Activated naive CD4-positive, alpha-beta T cell treated with anti-CD3 and anti-CD28 coated beads, Interleukin-2, amount 50 U/mL, for 24 hours (primary cell): ENCODE measurements around the gene PFKP.
A peak's percentile ranks its signal among the peaks of the same experiment; 100 is the strongest.

ENCODE experiments used
- H3K27ac Mint-ChIP-seq: one replicate; pipeline ENCODE4 v1.8.0; 2021; ENCODE audit warnings: mild to moderate bottlenecking, mixed read lengths
- H3K27me3 Mint-ChIP-seq: one replicate; pipeline ENCODE4 v1.8.0; 2021; ENCODE audit warnings: mixed read lengths
- H3K36me3 Mint-ChIP-seq: one replicate; pipeline ENCODE4 v1.8.0; 2021; ENCODE audit warnings: mixed read lengths
- H3K4me1 Mint-ChIP-seq: one replicate; pipeline ENCODE4 v1.8.0; 2021; ENCODE audit warnings: mixed read lengths
- H3K4me3 Mint-ChIP-seq: one replicate; pipeline ENCODE4 v1.8.0; 2021; ENCODE audit warnings: mild to moderate bottlenecking, mixed read lengths
- H3K9me3 Mint-ChIP-seq: one replicate; pipeline ENCODE4 v1.8.0; 2021; ENCODE audit warnings: mixed read lengths

The PFKP gene

GRCh38 chr10:3067118-3067858 lies at the start of gene PFKP:
Gene PFKP, plus strand, starts transcription at chr10:3067548. Its CDS starts 48 bp downstream, at chr10:3067596.
- Mint-ChIP-seq H3K27ac (peak within 1 kb of the TSS; percentile 82), H3K27me3 (no peaks in the 10 kb centered on the region), H3K4me1 (peaks cover 28% of the 10 kb centered on the region), H3K9me3 (peaks cover 6% of the 10 kb centered on the region), H3K36me3 (peaks cover 16% of the 10 kb centered on the region), H3K4me3 (peak within 1 kb of the TSS; percentile 91)

- no peaks in the 10 kb centered on the region for H3K4me1 Mint-ChIP-seq
- no peaks in the 10 kb centered on the region for H3K9me3 Mint-ChIP-seq
- H3K27ac Mint-ChIP-seq = no peak overlapping the region
- peaks cover 9% of the 10 kb centered on the region for H3K27me3 Mint-ChIP-seq
- no peak overlapping the region for H3K4me3 Mint-ChIP-seq
- H3K36me3 Mint-ChIP-seq = no peaks in the 10 kb centered on the region
These were observed 49.1 kb upstream of the PFKP start for GRCh38 chr10:3018247-3018646.

- Mint-ChIP-seq H3K36me3 (no peaks in the 10 kb centered on the region), H3K27ac (no peak overlapping the region), H3K27me3 (peaks cover 7% of the 10 kb centered on the region), H3K9me3 (no peaks in the 10 kb centered on the region), H3K4me1 (no peaks in the 10 kb centered on the region), H3K4me3 (no peak overlapping the region)
These were observed 47.0 kb upstream of the PFKP start for GRCh38 chr10:3020311-3020710.

- Mint-ChIP-seq H3K4me1 (no peaks in the 10 kb centered on the region), H3K27ac (no peak overlapping the region), H3K9me3 (no peaks in the 10 kb centered on the region), H3K36me3 (no peaks in the 10 kb centered on the region), H3K27me3 (peaks cover 7% of the 10 kb centered on the region), H3K4me3 (no peak overlapping the region)
These were observed 46.5 kb upstream of the PFKP start for GRCh38 chr10:3020881-3021280.

GRCh38 chr10:3022027-3022426 lies 45.3 kb upstream of the PFKP start:
- no peaks in the 10 kb centered on the region for H3K36me3 Mint-ChIP-seq
- no peaks in the 10 kb centered on the region for H3K4me1 Mint-ChIP-seq
- no peaks in the 10 kb centered on the region for H3K9me3 Mint-ChIP-seq
- peaks cover 7% of the 10 kb centered on the region for H3K27me3 Mint-ChIP-seq
- no peak overlapping the region for H3K27ac Mint-ChIP-seq
- no peak overlapping the region for H3K4me3 Mint-ChIP-seq

- H3K36me3 Mint-ChIP-seq = no peaks in the 10 kb centered on the region
- no peaks in the 10 kb centered on the region for H3K9me3 Mint-ChIP-seq
- H3K27ac Mint-ChIP-seq = no peak overlapping the region
- H3K4me3 Mint-ChIP-seq = no peak overlapping the region
- no peaks in the 10 kb centered on the region for H3K4me1 Mint-ChIP-seq
- H3K27me3 Mint-ChIP-seq = peaks cover 9% of the 10 kb centered on the region
These were observed 43.5 kb upstream of the PFKP start for GRCh38 chr10:3023892-3024291.

GRCh38 chr10:3025026-3025683 lies 42.2 kb upstream of the PFKP start:
- H3K9me3 Mint-ChIP-seq = no peaks in the 10 kb centered on the region
- no peaks in the 10 kb centered on the region for H3K4me1 Mint-ChIP-seq
- no peak overlapping the region for H3K4me3 Mint-ChIP-seq
- no peaks in the 10 kb centered on the region for H3K36me3 Mint-ChIP-seq
- H3K27ac Mint-ChIP-seq = no peak overlapping the region
- peaks cover 7% of the 10 kb centered on the region for H3K27me3 Mint-ChIP-seq

- no peaks in the 10 kb centered on the region for H3K9me3 Mint-ChIP-seq
- no peak overlapping the region for H3K4me3 Mint-ChIP-seq
- no peak overlapping the region for H3K27ac Mint-ChIP-seq
- H3K4me1 Mint-ChIP-seq = no peaks in the 10 kb centered on the region
- peaks cover 14% of the 10 kb centered on the region for H3K27me3 Mint-ChIP-seq
- H3K36me3 Mint-ChIP-seq = no peaks in the 10 kb centered on the region
These were observed 39.5 kb upstream of the PFKP start for GRCh38 chr10:3027866-3028265.

GRCh38 chr10:3028441-3028840 lies 38.9 kb upstream of the PFKP start:
- H3K9me3 Mint-ChIP-seq = no peaks in the 10 kb centered on the region
- H3K27ac Mint-ChIP-seq = no peak overlapping the region
- H3K4me1 Mint-ChIP-seq = no peaks in the 10 kb centered on the region
- H3K27me3 Mint-ChIP-seq = peaks cover 14% of the 10 kb centered on the region
- no peaks in the 10 kb centered on the region for H3K36me3 Mint-ChIP-seq
- H3K4me3 Mint-ChIP-seq = no peak overlapping the region

- Mint-ChIP-seq H3K36me3 (no peaks in the 10 kb centered on the region), H3K4me1 (no peaks in the 10 kb centered on the region), H3K27me3 (peaks cover 16% of the 10 kb centered on the region), H3K27ac (no peak overlapping the region), H3K4me3 (no peak overlapping the region), H3K9me3 (no peaks in the 10 kb centered on the region)
These were observed 36.6 kb upstream of the PFKP start for GRCh38 chr10:3030765-3031164.

GRCh38 chr10:3031490-3031889 lies 35.9 kb upstream of the PFKP start:
- H3K27me3 Mint-ChIP-seq = peaks cover 16% of the 10 kb centered on the region
- no peak overlapping the region for H3K27ac Mint-ChIP-seq
- H3K4me3 Mint-ChIP-seq = no peak overlapping the region
- H3K36me3 Mint-ChIP-seq = no peaks in the 10 kb centered on the region
- H3K9me3 Mint-ChIP-seq = no peaks in the 10 kb centered on the region
- H3K4me1 Mint-ChIP-seq = no peaks in the 10 kb centered on the region

GRCh38 chr10:3033925-3034324 lies 33.4 kb upstream of the PFKP start:
- H3K4me3 Mint-ChIP-seq = no peak overlapping the region
- no peak overlapping the region for H3K27ac Mint-ChIP-seq
- no peaks in the 10 kb centered on the region for H3K9me3 Mint-ChIP-seq
- H3K36me3 Mint-ChIP-seq = no peaks in the 10 kb centered on the region
- H3K4me1 Mint-ChIP-seq = no peaks in the 10 kb centered on the region
- H3K27me3 Mint-ChIP-seq = peaks cover 21% of the 10 kb centered on the region

GRCh38 chr10:3034616-3035015 lies 32.7 kb upstream of the PFKP start:
- H3K4me1 Mint-ChIP-seq = no peaks in the 10 kb centered on the region
- no peaks in the 10 kb centered on the region for H3K36me3 Mint-ChIP-seq
- peaks cover 22% of the 10 kb centered on the region for H3K27me3 Mint-ChIP-seq
- no peaks in the 10 kb centered on the region for H3K9me3 Mint-ChIP-seq
- H3K27ac Mint-ChIP-seq = no peak overlapping the region
- no peak overlapping the region for H3K4me3 Mint-ChIP-seq

- H3K27ac Mint-ChIP-seq = no peak overlapping the region
- H3K4me3 Mint-ChIP-seq = no peak overlapping the region
- H3K4me1 Mint-ChIP-seq = no peaks in the 10 kb centered on the region
- no peaks in the 10 kb centered on the region for H3K9me3 Mint-ChIP-seq
- H3K27me3 Mint-ChIP-seq = peaks cover 22% of the 10 kb centered on the region
- no peaks in the 10 kb centered on the region for H3K36me3 Mint-ChIP-seq
These were observed 31.0 kb upstream of the PFKP start for GRCh38 chr10:3036155-3037021.

- H3K9me3 Mint-ChIP-seq = no peaks in the 10 kb centered on the region
- no peak overlapping the region for H3K27ac Mint-ChIP-seq
- no peaks in the 10 kb centered on the region for H3K4me1 Mint-ChIP-seq
- no peaks in the 10 kb centered on the region for H3K36me3 Mint-ChIP-seq
- peaks cover 16% of the 10 kb centered on the region for H3K27me3 Mint-ChIP-seq
- no peak overlapping the region for H3K4me3 Mint-ChIP-seq
These were observed 30.2 kb upstream of the PFKP start for GRCh38 chr10:3037182-3037581.

- Mint-ChIP-seq H3K4me3 (no peak overlapping the region), H3K4me1 (peaks cover 4% of the 10 kb centered on the region), H3K27me3 (peaks cover 11% of the 10 kb centered on the region), H3K9me3 (no peaks in the 10 kb centered on the region), H3K27ac (no peak overlapping the region), H3K36me3 (no peaks in the 10 kb centered on the region)
These were observed 27.3 kb upstream of the PFKP start for GRCh38 chr10:3040069-3040468.
